ENCODE data around the gene PCBP3. TPM values are rescaled to one million over a fixed set of nuclear protein-coding genes. Genes with fewer than 3 reads are reported as not detected.
A peak's percentile ranks its signal among the peaks of the same experiment; 100 is the strongest.

PCBP3 gene
- total RNA-seq, 4 donors from 2014 or later = 0.77 to 8.6 (median 3.2) TPM; not detected in 1

- H3K27me3 ChIP-seq = no peaks in the 10 kb centered on the region
- DNase-seq = peak; percentile 87 to 90
- peak within 1 kb of the TSS; percentile 71 to 92 for H3K4me3 ChIP-seq
- H3K27ac ChIP-seq = peak within 1 kb of the TSS; percentile 96 to 98
- H3K4me1 ChIP-seq = peaks cover 0 to 20% of the 10 kb centered on the region in 2 donors
- no peaks in the 10 kb centered on the region for H3K36me3 ChIP-seq
- no peaks in the 10 kb centered on the region for H3K9me3 ChIP-seq
- intact Hi-C loops (cut with DNase I; ENCODE audit: low total_unique reads) = loop anchor here (5.0 kb wide), 1 partner anchor 71 kb away; no protein-coding TSS in a partner anchor
- TF ChIP-seq POLR2A (IDR thresholded peaks at IDR 0.05) (peak; percentile 78 to 89), CTCF (IDR thresholded peaks at IDR 0.05) (peak in 1 of 4 experiments; percentile 27)
Observed at GRCh38 chr21:45981151-45982091, 337.9 kb downstream of the PCBP3 start, which contains the start of gene COL6A1. TSS of gene COL6A1 (plus strand) at chr21:45981770. CDS start at chr21:45981851, 81 bp downstream.

GRCh38 chr21:45982092-45982757, 338.7 kb downstream of the PCBP3 start:
- intact Hi-C loops (cut with DNase I; ENCODE audit: low total_unique reads) = loop anchor here (5.0 kb wide), 1 partner anchor 70 kb away; no protein-coding TSS in a partner anchor
- Histone ChIP-seq H3K4me1 (peaks cover 0 to 20% of the 10 kb centered on the region in 2 donors), H3K27me3 (no peaks in the 10 kb centered on the region), H3K36me3 (no peaks in the 10 kb centered on the region), H3K9me3 (no peaks in the 10 kb centered on the region), H3K27ac (peak overlapping the region; percentile 90 to 96), H3K4me3 (peak overlapping the region; percentile 71 to 92)
- TF ChIP-seq CTCF (IDR thresholded peaks at IDR 0.05) = no peak
- DNase-seq = peak; percentile 51 to 57

GRCh38 chr21:45982758-45983648, 339.5 kb downstream of the PCBP3 start:
- Histone ChIP-seq H3K9me3 (no peaks in the 10 kb centered on the region), H3K27ac (peak overlapping the region; percentile 90 to 96), H3K4me1 (peaks cover 0 to 20% of the 10 kb centered on the region in 2 donors), H3K4me3 (peak overlapping the region; percentile 71 to 92), H3K27me3 (no peaks in the 10 kb centered on the region), H3K36me3 (no peaks in the 10 kb centered on the region)
- intact Hi-C loops (cut with DNase I; ENCODE audit: low total_unique reads) = loop anchor here (5.0 kb wide), 1 partner anchor 69 kb away; no protein-coding TSS in a partner anchor
- no peak for TF ChIP-seq POLR2A (IDR thresholded peaks at IDR 0.05)
- no peak for TF ChIP-seq CTCF (IDR thresholded peaks at IDR 0.05)
- DNase-seq = peak; percentile 32 to 40

GRCh38 chr21:45983649-45983965, 340.1 kb downstream of the PCBP3 start:
- Histone ChIP-seq H3K36me3 (no peaks in the 10 kb centered on the region), H3K4me3 (peak overlapping the region; percentile 71 to 92), H3K9me3 (no peaks in the 10 kb centered on the region), H3K4me1 (peaks cover 0 to 17% of the 10 kb centered on the region in 2 donors), H3K27ac (peak overlapping the region; percentile 90 to 96), H3K27me3 (no peaks in the 10 kb centered on the region)
- peak in 1 of 2 donors; percentile 33 for DNase-seq
- TF ChIP-seq CTCF (IDR thresholded peaks at IDR 0.05) (no peak), POLR2A (IDR thresholded peaks at IDR 0.05) (no peak)
- intact Hi-C loops (cut with DNase I; ENCODE audit: low total_unique reads) = loop anchor here (5.0 kb wide), 1 partner anchor 69 kb away; no protein-coding TSS in a partner anchor
